ENCODE results near the gene CABP7.

The CABP7 gene

DNA sequence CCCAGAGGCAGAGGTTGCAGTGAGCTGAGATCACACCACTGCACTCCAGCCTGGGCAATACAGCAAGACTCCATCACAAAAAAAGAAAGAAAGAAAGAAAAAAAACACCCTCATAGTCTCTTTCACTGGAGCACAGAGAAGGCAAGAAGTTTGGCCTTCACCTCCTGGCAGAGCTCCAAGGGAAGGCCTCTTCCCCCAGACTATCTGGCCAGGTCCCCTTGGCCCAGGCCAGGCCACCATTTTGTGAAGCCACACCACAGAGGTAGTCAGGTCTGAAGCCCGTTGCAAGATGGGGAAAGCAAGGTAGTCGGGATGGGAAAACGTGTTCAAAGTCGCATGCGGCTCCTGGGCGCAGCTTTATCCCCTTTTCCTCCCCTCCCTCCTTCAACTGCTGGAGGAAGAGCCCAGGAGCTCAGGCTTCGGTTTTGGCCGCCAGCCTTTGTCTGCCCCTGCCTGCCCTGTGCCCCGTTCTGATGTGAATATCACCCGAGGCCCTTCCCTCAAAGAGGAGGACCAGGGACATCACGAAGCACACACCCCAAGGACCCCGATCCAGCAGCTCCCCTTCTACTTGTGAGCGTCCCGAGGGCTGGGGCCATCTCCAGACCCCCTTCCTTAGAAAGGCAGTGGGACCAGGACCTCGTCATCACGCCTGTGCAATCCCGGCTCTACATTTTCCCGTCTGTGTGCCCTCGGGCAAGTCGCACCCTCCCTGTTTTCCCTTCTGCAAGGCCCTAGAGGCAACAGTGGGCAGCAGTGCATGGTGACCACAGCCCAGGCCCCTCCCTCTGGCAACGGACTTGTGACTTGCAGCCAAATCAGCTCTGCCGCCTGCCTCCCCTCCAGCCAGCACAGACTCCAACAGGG lies 17.7 kb downstream of the CABP7 start:
- H3K9ac ChIP-seq (ENCODE audit: low read depth, low read length) = no peak overlapping the region
- peaks cover 9% of the 10 kb centered on the region; the same call in 1 of the 2 replicates for H3K4me1 ChIP-seq (ENCODE audit: insufficient read depth, low read length)
- no peak overlapping the region for H3K27ac ChIP-seq (ENCODE audit: low read depth, low read length)
- WGBS = 90% methylated on average over 22 of the region's 22 CpGs
- H3K27me3 ChIP-seq (ENCODE audit: insufficient read depth, low read length) = no peaks in the 10 kb centered on the region
- H3K9me3 ChIP-seq (ENCODE audit: insufficient read depth, low read depth, low read length) = no peaks in the 10 kb centered on the region
- H3K4me3 ChIP-seq (ENCODE audit: low read length) = no peak overlapping the region
- no peaks in the 10 kb centered on the region for H3K36me3 ChIP-seq (ENCODE audit: insufficient read depth, low read length)

DNA sequence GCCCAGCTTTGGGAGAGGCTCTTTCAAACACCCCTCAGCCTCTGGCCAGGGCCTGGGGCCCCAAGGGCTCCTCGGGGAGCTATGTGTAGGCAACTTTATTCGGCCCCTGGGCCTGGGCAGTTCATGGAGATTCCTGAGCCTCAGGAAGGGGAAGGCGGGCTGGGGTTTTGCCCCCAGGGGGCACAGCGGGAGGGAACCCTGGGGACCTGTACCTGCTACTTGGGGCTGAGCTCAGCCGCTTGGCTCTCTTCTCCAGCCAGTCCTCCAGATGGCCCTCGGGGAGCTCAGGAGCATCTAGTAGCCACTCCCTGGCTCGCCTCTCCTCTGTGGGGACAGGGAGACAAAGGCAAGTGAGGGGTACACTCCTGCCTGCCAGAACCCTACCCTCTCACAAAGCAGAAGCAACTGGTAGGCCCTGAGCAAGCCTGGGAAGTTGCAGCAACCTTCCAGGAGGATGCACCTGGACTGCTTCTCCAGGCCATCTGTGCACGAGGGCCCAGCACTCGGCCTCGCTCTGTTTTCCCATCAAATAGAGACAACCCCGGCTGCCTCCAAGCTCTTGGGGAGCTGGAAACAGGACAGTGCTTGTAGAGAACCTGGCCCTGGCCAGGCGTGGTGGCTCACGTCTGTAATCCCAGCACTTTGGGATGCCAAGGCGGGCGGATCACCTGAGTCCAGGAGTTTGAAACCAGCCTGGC lies 18.5 kb downstream of the CABP7 start:
- H3K4me1 ChIP-seq (ENCODE audit: insufficient read depth, low read length) = peaks cover 9% of the 10 kb centered on the region; the same call in 1 of the 2 replicates
- no peak overlapping the region for H3K4me3 ChIP-seq (ENCODE audit: low read length)
- no peaks in the 10 kb centered on the region for H3K27me3 ChIP-seq (ENCODE audit: insufficient read depth, low read length)
- no peak overlapping the region for H3K9ac ChIP-seq (ENCODE audit: low read depth, low read length)
- no peak overlapping the region for H3K27ac ChIP-seq (ENCODE audit: low read depth, low read length)
- WGBS = 87% methylated on average over 15 of the region's 15 CpGs
- no peaks in the 10 kb centered on the region for H3K9me3 ChIP-seq (ENCODE audit: insufficient read depth, low read depth, low read length)
- H3K36me3 ChIP-seq (ENCODE audit: insufficient read depth, low read length) = no peaks in the 10 kb centered on the region

DNA sequence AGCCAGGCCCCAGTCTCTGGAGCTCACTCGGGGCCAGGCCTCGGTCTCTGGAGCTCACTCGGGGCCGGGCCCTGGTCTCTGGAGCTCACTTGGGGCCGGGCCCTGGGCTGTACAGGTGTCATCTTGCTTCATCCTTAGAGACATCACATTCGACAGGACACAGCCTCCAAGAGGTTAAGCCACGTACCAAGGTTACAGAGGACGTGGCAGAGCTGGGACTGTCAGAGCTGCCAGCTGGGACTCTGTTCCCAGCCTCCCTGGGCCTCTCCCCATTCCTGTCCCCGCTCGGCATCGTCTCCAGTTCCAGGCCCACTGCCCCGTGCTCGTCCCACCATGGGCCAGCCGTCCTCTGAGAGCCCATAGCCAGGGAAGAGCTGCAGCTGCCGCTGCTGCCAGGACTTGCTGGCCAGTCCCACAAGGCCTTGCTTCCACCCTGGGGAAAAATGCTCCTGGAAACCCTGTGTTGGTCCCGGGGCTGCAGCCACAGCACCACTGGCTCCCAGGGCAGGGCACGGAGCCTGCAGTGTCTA lies 19.6 kb downstream of the CABP7 start:
- Histone ChIP-seq H3K9ac (ENCODE audit: low read depth, low read length) (no peak overlapping the region), H3K4me1 (ENCODE audit: insufficient read depth, low read length) (peaks cover 6% of the 10 kb centered on the region; the same call in 1 of the 2 replicates), H3K27ac (ENCODE audit: low read depth, low read length) (no peak overlapping the region), H3K36me3 (ENCODE audit: insufficient read depth, low read length) (no peaks in the 10 kb centered on the region), H3K27me3 (ENCODE audit: insufficient read depth, low read length) (no peaks in the 10 kb centered on the region), H3K4me3 (ENCODE audit: low read length) (no peak overlapping the region), H3K9me3 (ENCODE audit: insufficient read depth, low read depth, low read length) (no peaks in the 10 kb centered on the region)
- 95% methylated on average over 17 of the region's 17 CpGs for WGBS

DNA sequence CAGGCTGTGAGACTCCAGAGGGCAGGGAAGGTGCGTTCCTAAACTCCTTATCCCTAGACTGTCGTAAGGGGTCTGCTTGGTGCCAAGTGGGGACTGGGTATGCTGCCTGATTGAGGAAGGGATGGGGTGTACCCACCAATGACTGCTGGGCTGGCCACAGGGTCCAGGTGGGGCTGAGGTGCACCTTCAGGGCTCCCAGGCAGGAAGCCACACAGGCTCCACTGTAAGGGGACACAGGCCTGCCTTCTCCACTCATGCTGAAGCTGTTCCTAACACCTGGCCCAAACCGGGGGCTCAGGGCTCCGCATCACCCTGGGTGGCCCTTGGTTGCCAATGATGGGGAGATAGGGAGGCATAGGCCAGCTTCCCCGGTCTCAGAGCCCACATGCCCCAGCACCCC lies 20.4 kb downstream of the CABP7 start:
- no peaks in the 10 kb centered on the region for H3K9me3 ChIP-seq (ENCODE audit: insufficient read depth, low read depth, low read length)
- no peak overlapping the region for H3K27ac ChIP-seq (ENCODE audit: low read depth, low read length)
- H3K27me3 ChIP-seq (ENCODE audit: insufficient read depth, low read length) = no peaks in the 10 kb centered on the region
- no peak overlapping the region for H3K9ac ChIP-seq (ENCODE audit: low read depth, low read length)
- WGBS = 96% methylated on average over 5 of the region's 5 CpGs
- H3K4me1 ChIP-seq (ENCODE audit: insufficient read depth, low read length) = peaks cover 2% of the 10 kb centered on the region; the same call in 1 of the 2 replicates
- H3K36me3 ChIP-seq (ENCODE audit: insufficient read depth, low read length) = no peaks in the 10 kb centered on the region
- no peak overlapping the region for H3K4me3 ChIP-seq (ENCODE audit: low read length)

DNA sequence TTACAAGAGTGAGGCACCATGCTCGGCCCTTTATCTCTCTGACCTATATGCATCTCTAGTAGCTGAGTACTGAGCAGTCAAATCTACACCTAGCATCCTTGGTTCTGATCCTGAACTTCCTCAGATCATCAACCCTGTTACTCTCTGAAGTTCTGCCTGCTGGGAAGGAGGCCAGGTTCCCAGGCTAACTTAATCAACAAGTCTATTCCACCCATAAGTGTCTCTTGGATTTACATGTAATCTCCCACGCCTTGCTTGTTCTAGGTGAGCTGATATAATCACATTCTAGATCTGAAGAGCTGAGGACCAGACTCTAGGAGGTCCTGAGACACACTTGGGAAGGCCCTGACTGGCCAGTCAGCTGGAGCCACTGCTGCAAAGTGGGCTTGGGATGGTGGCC lies 22.1 kb downstream of the CABP7 start:
- no peak overlapping the region for H3K9ac ChIP-seq (ENCODE audit: low read depth, low read length)
- H3K36me3 ChIP-seq (ENCODE audit: insufficient read depth, low read length) = no peaks in the 10 kb centered on the region; the same call in 1 of the 2 replicates
- no peaks in the 10 kb centered on the region for H3K9me3 ChIP-seq (ENCODE audit: insufficient read depth, low read depth, low read length)
- H3K27me3 ChIP-seq (ENCODE audit: insufficient read depth, low read length) = no peaks in the 10 kb centered on the region
- H3K4me1 ChIP-seq (ENCODE audit: insufficient read depth, low read length) = no peaks in the 10 kb centered on the region
- no peak overlapping the region for H3K27ac ChIP-seq (ENCODE audit: low read depth, low read length)
- WGBS = 92% methylated on average over 2 of the region's 2 CpGs
- no peak overlapping the region for H3K4me3 ChIP-seq (ENCODE audit: low read length)

DNA sequence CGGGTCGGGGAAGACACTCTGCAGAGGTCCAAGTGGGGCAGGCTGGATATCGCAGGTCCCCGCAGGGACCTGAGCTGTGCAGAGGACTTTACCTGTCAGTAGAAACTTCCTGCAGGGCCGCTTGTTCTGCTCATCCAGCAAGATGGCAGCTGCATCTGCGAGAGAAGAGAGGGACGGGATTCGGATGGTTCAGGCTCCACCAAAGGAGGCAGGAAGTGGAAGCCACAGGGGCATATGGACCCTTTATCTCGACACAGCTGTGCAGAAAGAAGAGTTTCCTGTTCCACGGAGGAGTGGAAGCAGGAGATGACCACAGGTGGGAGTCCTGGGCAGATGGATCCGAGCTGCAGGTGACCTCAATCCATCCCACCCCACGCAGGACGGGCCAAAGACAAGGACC lies 22.5 kb downstream of the CABP7 start:
- Histone ChIP-seq H3K27me3 (ENCODE audit: insufficient read depth, low read length) (no peaks in the 10 kb centered on the region), H3K9ac (ENCODE audit: low read depth, low read length) (no peak overlapping the region), H3K4me1 (ENCODE audit: insufficient read depth, low read length) (no peaks in the 10 kb centered on the region), H3K27ac (ENCODE audit: low read depth, low read length) (no peak overlapping the region), H3K9me3 (ENCODE audit: insufficient read depth, low read depth, low read length) (no peaks in the 10 kb centered on the region), H3K36me3 (ENCODE audit: insufficient read depth, low read length) (no peaks in the 10 kb centered on the region; the same call in 1 of the 2 replicates), H3K4me3 (ENCODE audit: low read length) (no peak overlapping the region)
- WGBS = 84% methylated on average over 13 of the region's 13 CpGs

DNA sequence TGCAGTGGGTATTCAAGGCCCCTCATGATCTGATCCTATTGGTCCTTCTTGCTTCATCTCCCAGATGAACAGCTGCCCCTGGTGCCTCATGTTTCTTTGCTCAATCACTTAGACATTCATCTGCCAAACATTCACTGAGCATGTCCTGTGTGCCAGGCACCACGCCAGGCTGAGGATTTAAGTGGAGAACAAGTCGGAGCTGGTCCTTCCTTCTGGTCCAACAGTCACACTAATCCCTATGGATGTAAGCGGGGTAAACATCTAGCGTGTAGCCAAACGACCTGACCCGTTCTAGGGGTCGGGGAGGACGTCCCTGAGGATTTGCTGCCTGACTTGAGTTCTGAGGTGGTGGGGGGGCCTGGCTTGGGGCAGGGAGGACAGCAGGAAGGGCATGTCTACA lies 25.1 kb downstream of the CABP7 start:
- Histone ChIP-seq H3K27me3 (ENCODE audit: insufficient read depth, low read length) (no peaks in the 10 kb centered on the region), H3K27ac (ENCODE audit: low read depth, low read length) (no peak overlapping the region), H3K36me3 (ENCODE audit: insufficient read depth, low read length) (no peaks in the 10 kb centered on the region; the same call in 1 of the 2 replicates), H3K4me3 (ENCODE audit: low read length) (no peak overlapping the region), H3K4me1 (ENCODE audit: insufficient read depth, low read length) (no peaks in the 10 kb centered on the region), H3K9ac (ENCODE audit: low read depth, low read length) (no peak overlapping the region), H3K9me3 (ENCODE audit: insufficient read depth, low read depth, low read length) (no peaks in the 10 kb centered on the region)
- 93% methylated on average over 8 of the region's 8 CpGs for WGBS

DNA sequence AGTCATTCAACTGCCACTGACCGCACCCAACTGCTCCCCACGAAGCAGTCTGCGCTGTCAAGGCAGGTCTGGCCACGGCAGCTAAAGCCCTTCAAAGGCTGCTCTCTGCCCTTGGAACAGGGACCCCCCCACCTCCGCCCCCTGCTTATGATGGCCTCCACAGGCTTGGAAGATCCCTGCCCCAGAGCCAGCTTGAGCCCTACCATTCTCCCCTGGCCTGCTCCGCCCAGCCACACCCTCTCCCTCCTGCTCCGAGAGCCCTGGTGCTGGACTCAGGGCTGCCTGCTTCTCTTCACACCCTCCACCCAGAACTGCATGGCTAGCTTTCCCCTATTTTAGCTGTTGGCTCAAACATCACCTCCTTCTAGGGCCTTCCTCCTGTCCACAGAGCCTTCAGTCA lies 28.0 kb downstream of the CABP7 start:
- H3K9ac ChIP-seq (ENCODE audit: low read depth, low read length) = no peak overlapping the region; the same call in 1 of the 2 replicates
- H3K36me3 ChIP-seq (ENCODE audit: insufficient read depth, low read length) = no peaks in the 10 kb centered on the region; the same call in 1 of the 2 replicates
- H3K4me3 ChIP-seq (ENCODE audit: low read length) = no peak overlapping the region
- H3K27me3 ChIP-seq (ENCODE audit: insufficient read depth, low read length) = no peaks in the 10 kb centered on the region
- WGBS = 92% methylated on average over 7 of the region's 7 CpGs
- H3K4me1 ChIP-seq (ENCODE audit: insufficient read depth, low read length) = no peaks in the 10 kb centered on the region
- no peaks in the 10 kb centered on the region for H3K9me3 ChIP-seq (ENCODE audit: insufficient read depth, low read depth, low read length)
- no peak overlapping the region for H3K27ac ChIP-seq (ENCODE audit: low read depth, low read length)

DNA sequence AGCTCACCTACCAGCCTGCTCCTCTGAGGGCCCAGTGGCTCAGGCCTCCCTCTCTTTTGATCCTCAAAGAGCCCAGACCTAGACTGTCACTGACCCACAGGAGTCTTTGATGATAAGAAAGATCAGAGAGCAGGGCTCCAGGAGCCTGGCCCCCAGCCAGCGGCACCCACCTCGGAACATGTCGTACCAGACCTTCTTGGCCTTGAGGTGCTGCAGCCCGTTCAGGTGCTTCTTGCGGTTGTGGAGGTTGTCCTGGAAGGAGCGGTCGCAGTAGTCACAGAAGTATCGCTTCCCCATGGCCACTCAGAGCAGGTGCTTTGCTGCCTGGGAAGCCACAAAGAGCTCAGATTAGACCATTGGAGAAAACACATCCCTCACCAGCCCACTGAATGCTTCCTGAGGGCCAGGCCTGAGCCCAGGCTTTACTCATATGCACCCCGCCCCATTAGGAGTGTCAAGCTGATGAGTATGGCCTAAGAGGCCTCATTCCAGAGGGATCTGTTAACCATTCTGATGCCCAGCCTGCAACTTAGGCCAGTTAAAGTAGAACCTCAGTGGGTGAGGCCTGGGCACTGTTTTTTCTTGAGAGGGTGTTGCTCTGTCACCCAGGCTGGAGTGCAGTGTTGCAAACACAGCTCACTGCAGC lies 28.6 kb downstream of the CABP7 start:
- 92% methylated on average over 9 of the region's 9 CpGs for WGBS
- Histone ChIP-seq H3K27me3 (ENCODE audit: insufficient read depth, low read length) (no peaks in the 10 kb centered on the region), H3K36me3 (ENCODE audit: insufficient read depth, low read length) (no peaks in the 10 kb centered on the region; the same call in 1 of the 2 replicates), H3K9ac (ENCODE audit: low read depth, low read length) (no peak overlapping the region), H3K4me1 (ENCODE audit: insufficient read depth, low read length) (no peaks in the 10 kb centered on the region), H3K4me3 (ENCODE audit: low read length) (no peak overlapping the region), H3K27ac (ENCODE audit: low read depth, low read length) (no peak overlapping the region), H3K9me3 (ENCODE audit: insufficient read depth, low read depth, low read length) (no peaks in the 10 kb centered on the region)

DNA sequence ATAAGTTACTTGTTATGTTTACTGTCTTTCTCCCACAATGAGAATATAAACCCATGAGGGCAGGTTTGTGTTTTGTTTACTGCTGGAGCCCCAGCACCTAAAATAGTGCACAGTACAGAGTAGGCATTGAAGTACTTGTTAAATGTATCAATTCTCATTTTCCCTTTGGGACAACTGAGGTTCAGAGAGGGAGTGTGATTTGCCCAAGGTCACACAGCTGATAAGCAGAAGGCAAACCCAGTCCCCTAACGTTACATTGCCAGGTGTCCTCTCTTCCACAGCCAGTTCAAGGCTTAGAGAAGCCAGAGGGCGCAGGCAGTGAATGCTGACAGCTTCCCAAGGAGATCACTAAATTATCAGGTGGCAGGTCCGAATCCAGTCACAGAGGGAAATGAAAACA lies 30.2 kb downstream of the CABP7 start:
- no peak overlapping the region for H3K27ac ChIP-seq (ENCODE audit: low read depth, low read length)
- H3K27me3 ChIP-seq (ENCODE audit: insufficient read depth, low read length) = no peaks in the 10 kb centered on the region
- H3K36me3 ChIP-seq (ENCODE audit: insufficient read depth, low read length) = no peaks in the 10 kb centered on the region; the same call in 1 of the 2 replicates
- H3K4me3 ChIP-seq (ENCODE audit: low read length) = no peak overlapping the region
- no peaks in the 10 kb centered on the region for H3K4me1 ChIP-seq (ENCODE audit: insufficient read depth, low read length)
- no peaks in the 10 kb centered on the region for H3K9me3 ChIP-seq (ENCODE audit: insufficient read depth, low read depth, low read length)
- H3K9ac ChIP-seq (ENCODE audit: low read depth, low read length) = no peak overlapping the region
- WGBS = 91% methylated on average over 3 of the region's 3 CpGs
